Measurements from ENCODE around the gene RETNLB.

Gene RETNLB

GRCh38 chr3:108728105-108728504 lies 29.1 kb downstream of the RETNLB start:
- in situ Hi-C loops (cut with HindIII; ENCODE audit: low pct_unique_long_range_greater_than_20kb, low sequenced_read_pairs) = no loop called here
- no peak for TF ChIP-seq JUND (IDR thresholded peaks at IDR 0.05; ENCODE audit: low read depth)
- DNase-seq (ENCODE audit: low read depth in 1 of 2, low spot score in 1 of 2) = no peak

GRCh38 chr3:108724101-108724500 lies 33.1 kb downstream of the RETNLB start:
- in situ Hi-C loops (cut with HindIII; ENCODE audit: low pct_unique_long_range_greater_than_20kb, low sequenced_read_pairs) = no loop called here
- no peak for DNase-seq (ENCODE audit: low read depth in 1 of 2, low spot score in 1 of 2)
- no peak for TF ChIP-seq JUND (IDR thresholded peaks at IDR 0.05; ENCODE audit: low read depth)

- in situ Hi-C loops (cut with HindIII; ENCODE audit: low pct_unique_long_range_greater_than_20kb, low sequenced_read_pairs) = no loop called here
- no peak for TF ChIP-seq JUND (IDR thresholded peaks at IDR 0.05; ENCODE audit: low read depth)
- DNase-seq (ENCODE audit: low read depth in 1 of 2, low spot score in 1 of 2) = no peak
These were observed 34.5 kb downstream of the RETNLB start for GRCh38 chr3:108722724-108723123.

- in situ Hi-C loops (cut with HindIII; ENCODE audit: low pct_unique_long_range_greater_than_20kb, low sequenced_read_pairs) = no loop called here
- no peak for DNase-seq (ENCODE audit: low read depth in 1 of 2, low spot score in 1 of 2)
- no peak for TF ChIP-seq JUND (IDR thresholded peaks at IDR 0.05; ENCODE audit: low read depth)
These were observed 37.9 kb downstream of the RETNLB start for GRCh38 chr3:108719178-108719806.

- no peak for DNase-seq (ENCODE audit: low read depth in 1 of 2, low spot score in 1 of 2)
- in situ Hi-C loops (cut with HindIII; ENCODE audit: low pct_unique_long_range_greater_than_20kb, low sequenced_read_pairs) = no loop called here
- no peak for TF ChIP-seq JUND (IDR thresholded peaks at IDR 0.05; ENCODE audit: low read depth)
These were observed 38.8 kb downstream of the RETNLB start for GRCh38 chr3:108718454-108718853.

GRCh38 chr3:108713816-108714215 lies 43.4 kb downstream of the RETNLB start:
- in situ Hi-C loops (cut with HindIII; ENCODE audit: low pct_unique_long_range_greater_than_20kb, low sequenced_read_pairs) = no loop called here
- no peak for DNase-seq (ENCODE audit: low read depth in 1 of 2, low spot score in 1 of 2)
- no peak for TF ChIP-seq JUND (IDR thresholded peaks at IDR 0.05; ENCODE audit: low read depth)

GRCh38 chr3:108713009-108713516 lies 44.1 kb downstream of the RETNLB start:
- no peak for DNase-seq (ENCODE audit: low read depth in 1 of 2, low spot score in 1 of 2)
- TF ChIP-seq JUND (IDR thresholded peaks at IDR 0.05; ENCODE audit: low read depth) = no peak
- in situ Hi-C loops (cut with HindIII; ENCODE audit: low pct_unique_long_range_greater_than_20kb, low sequenced_read_pairs) = no loop called here
